Stomach (tissue), 9 donors: Measurements from ENCODE around the gene GVQW3. TPM values are rescaled to one million over a fixed set of nuclear protein-coding genes. Genes with fewer than 3 reads are reported as not detected.

Experiments used
- DNase-seq, 2 donors: peaks; one replicate each; pipeline versions ENCODE4 v3.0.0 to v3.0.0-alpha.2; 2013 to 2019
- H3K27ac ChIP-seq, 5 donors: fragments of 200-600 bp in 4 of 5; sonication (generic) in 4 of 5; one replicate each; pipeline ENCODE4 v1.5.1; 2013 to 2019; ENCODE audit warnings: mild to moderate bottlenecking in 1 of 5, moderate library complexity in 1 of 5
- H3K27me3 ChIP-seq, 3 donors: fragments of 200-600 bp; sonication (generic); one replicate each; pipeline ENCODE4 v1.5.1; 2017 to 2019; ENCODE audit warnings: mixed run types in 1 of 3
- H3K36me3 ChIP-seq, 4 donors: fragments of 200-600 bp; sonication (generic); 1 replicate in 3 of 4; 2 replicates in 1 of 4; pipeline ENCODE4 v1.5.1; 2016 to 2019
- H3K4me1 ChIP-seq, 4 donors: fragments of 200-600 bp; sonication (generic); one replicate each; pipeline ENCODE4 v1.5.1; 2016 to 2019
- H3K4me3 ChIP-seq, 4 donors: fragments of 200-600 bp; sonication (generic) in 3 of 4; one replicate each; pipeline ENCODE4 v1.5.1; 2016 to 2019; ENCODE audit warnings: mild to moderate bottlenecking in 1 of 4
- H3K9me3 ChIP-seq, 4 donors: fragments of 200-600 bp; sonication (generic); one replicate each; pipeline ENCODE4 v1.5.1; 2016 to 2019
- CTCF ChIP-seq, 7 experiments: fragments of 450-650 bp in 4 of 7; fragments of 200-600 bp in 3 of 7; sonication (generic) in 3 of 7; IDR thresholded peaks; one replicate each; pipeline ENCODE4 v1.5.1; 2016 to 2019; ENCODE audit warnings: antibody characterized with exemption in 7 of 7, control low read depth in 2 of 7, mild to moderate bottlenecking in 1 of 7
- EP300 ChIP-seq: sonication (generic); formaldehyde crosslinking; IDR thresholded peaks from one replicate; pipeline ENCODE4 v1.6.1; 2017; ENCODE audit warnings: antibody characterized with exemption
- POLR2A ChIP-seq, 4 donors: fragments of 450-650 bp; IDR thresholded peaks; one replicate each; pipeline ENCODE4 v1.6.1; 2016; ENCODE audit warnings: antibody characterized with exemption in 4 of 4, control low read depth in 2 of 4, mild to moderate bottlenecking in 1 of 4, moderate library complexity in 1 of 4
- POLR2AphosphoS5 ChIP-seq, 3 donors: sonication (generic); formaldehyde crosslinking; IDR thresholded peaks; one replicate each; pipeline ENCODE4 v1.6.1; 2016; ENCODE audit warnings: antibody characterized with exemption in 3 of 3
- WGBS, 5 donors: extraction: QIAGEN DNeasy Blood & Tissue Kit in 3 of 5; methylation state at CpG; one replicate each; pipeline versions ENCODE4 v1.1.5 to v1.1.7; 2013 to 2018; 5-methylcytosine and 5-hydroxymethylcytosine counted together
- intact Hi-C: fragments of 100-400 bp; cut with DNase I; formaldehyde crosslinking; loops from one replicate; pipeline ENCODE4 v1.15.1; 2023; ENCODE audit warnings: low total_unique reads
- polyA plus RNA-seq, 3 donors: library from polyadenylated mRNA; stranded (reverse); fragments of 200-250 nt; gene quantifications; one replicate each; pipeline ENCODE4 v1.2.3, GENCODE V29; 2013
- small RNA-seq, 4 donors: library from RNA; depleted of rRNA; stranded (forward); fragments of <200 nt; gene quantifications; one replicate each; pipeline ENCODE3, GENCODE V24; 2016
- total RNA-seq, 5 donors: library from RNA; depleted of rRNA; stranded (reverse); fragments of >200 nt; gene quantifications; one replicate each; pipeline versions ENCODE4 v1.1.0 to v1.2.3, GENCODE V29; 2014 to 2016
- donor health status: healthy with polysubstance abuse.
- donor health status: Bipolar disorder and iron deficiency.
- donor health status: healthy.

The GVQW3 gene
- total and polyA plus RNA-seq, 8 donors, result 0.15 to 24.1 (median 2.0) TPM; not detected in 1

- TF ChIP-seq POLR2A (IDR thresholded peaks at IDR 0.05) (no peak), EP300 (no peak), CTCF (IDR thresholded peaks at IDR 0.05) (no peak), POLR2AphosphoS5 (IDR thresholded peaks at IDR 0.05) (no peak)
- intact Hi-C loops, result no loop called here
- Histone ChIP-seq H3K36me3 (peaks cover 0 to 82% (median 73%) of the 10 kb centered on the region in 4 donors), H3K4me3 (no peak overlapping the region), H3K4me1 (peaks cover 0 to 9% (median 0%) of the 10 kb centered on the region in 4 donors), H3K27me3 (no peaks in the 10 kb centered on the region), H3K27ac (no peak overlapping the region), H3K9me3 (no peaks in the 10 kb centered on the region)
- DNase-seq, result peak in 1 of 2 donors; percentile 22
- WGBS, 5 donors, result 45 to 59% (median 54%) methylated on average over 2 of the region's 2 CpGs
These were observed 74.2 kb downstream of the GVQW3 start for GRCh38 chr11:76455331-76455730.

GRCh38 chr11:76455931-76456330 lies 74.8 kb downstream of the GVQW3 start:
- Histone ChIP-seq H3K9me3 (no peaks in the 10 kb centered on the region), H3K27ac (no peak overlapping the region), H3K27me3 (no peaks in the 10 kb centered on the region), H3K4me1 (peaks cover 0 to 9% (median 0%) of the 10 kb centered on the region in 4 donors), H3K36me3 (peaks cover 0 to 81% (median 73%) of the 10 kb centered on the region in 4 donors), H3K4me3 (no peak overlapping the region)
- DNase-seq, result no peak
- intact Hi-C loops, result no loop called here
- TF ChIP-seq EP300, result no peak
- no peak for TF ChIP-seq CTCF (IDR thresholded peaks at IDR 0.05)
- TF ChIP-seq POLR2A (IDR thresholded peaks at IDR 0.05), result no peak
- TF ChIP-seq POLR2AphosphoS5 (IDR thresholded peaks at IDR 0.05), result no peak

- Histone ChIP-seq H3K36me3 (peaks cover 0 to 78% (median 73%) of the 10 kb centered on the region in 4 donors), H3K27me3 (no peaks in the 10 kb centered on the region), H3K4me1 (peaks cover 0 to 9% (median 0%) of the 10 kb centered on the region in 4 donors), H3K9me3 (no peaks in the 10 kb centered on the region), H3K27ac (no peak overlapping the region), H3K4me3 (no peak overlapping the region)
- no peak for DNase-seq
- 78 to 90% (median 80%) methylated on average over 2 of the region's 2 CpGs for WGBS, 5 donors
- intact Hi-C loops, result no loop called here
- TF ChIP-seq EP300 (no peak), CTCF (IDR thresholded peaks at IDR 0.05) (no peak), POLR2A (IDR thresholded peaks at IDR 0.05) (no peak), POLR2AphosphoS5 (IDR thresholded peaks at IDR 0.05) (no peak)
These were observed 75.4 kb downstream of the GVQW3 start for GRCh38 chr11:76456571-76456970.

Small RNA genes within 50 kb of the gene (small RNA-seq; reads per million reads assigned to genes)
- gene RF00019, result 0 reads per million in 4 donors

Other genes with a start within 250 kb of the GVQW3 start
- 10 to 100 TPM in 2 of 5 donors, 1 to 10 TPM in 1, not detected in 2; 1.8 to 96.7 (median 34.4) TPM for gene WNT11, start 174.8 kb upstream of the GVQW3 start, total RNA-seq
- under 1 TPM; 0.12 to 0.76 (median 0.30) TPM for gene WNT11, start 174.8 kb upstream of the GVQW3 start, polyA plus RNA-seq
- gene THAP12, start 191 bp upstream of the GVQW3 start, total RNA-seq, result 10 to 100 TPM; 10.7 to 74.0 (median 20.6) TPM
- gene THAP12, start 191 bp upstream of the GVQW3 start, polyA plus RNA-seq, result 10 to 100 TPM; 11.8 to 41.5 (median 29.8) TPM
- 100 to 1,000 TPM in 1 of 5 donors, 10 to 100 TPM in 4; 10.1 to 185 (median 32.2) TPM for gene EMSY, start 63.7 kb downstream of the GVQW3 start, total RNA-seq
- 1 to 10 TPM; 3.7 to 5.0 (median 4.2) TPM for gene EMSY, start 63.7 kb downstream of the GVQW3 start, polyA plus RNA-seq